Suprapubic skin (tissue), 4 donors: ENCODE measurements around the gene IRF4. TPM values are rescaled to one million over a fixed set of nuclear protein-coding genes. Genes with fewer than 3 reads are reported as not detected.
A peak's percentile ranks its signal among the peaks of the same experiment; 100 is the strongest.

Source experiments
- DNase-seq, 2 donors: peaks; one replicate each; pipeline ENCODE4 v3.0.0-alpha.2; 2019; ENCODE audit warnings: low spot score in 2 of 2
- H3K27ac ChIP-seq: fragments of 200-600 bp; sonication (generic); one replicate; pipeline ENCODE4 v1.5.1; 2019
- H3K27me3 ChIP-seq: fragments of 200-600 bp; sonication (generic); one replicate; pipeline ENCODE4 v1.5.1; 2019
- H3K36me3 ChIP-seq: fragments of 200-600 bp; sonication (generic); one replicate; pipeline ENCODE4 v1.5.1; 2019
- H3K4me1 ChIP-seq: fragments of 200-600 bp; sonication (generic); one replicate; pipeline ENCODE4 v1.5.1; 2019
- H3K4me3 ChIP-seq: fragments of 200-600 bp; sonication (generic); one replicate; pipeline ENCODE4 v1.5.1; 2019; ENCODE audit warnings: mild to moderate bottlenecking
- H3K9me3 ChIP-seq: fragments of 200-600 bp; sonication (generic); one replicate; pipeline ENCODE4 v1.5.1; 2019
- CTCF ChIP-seq, 2 donors: fragments of 200-600 bp in 1 of 2; fragments of 450-650 bp in 1 of 2; sonication (generic) in 1 of 2; IDR thresholded peaks; one replicate each; pipeline ENCODE4 v1.5.1; 2016 to 2019; ENCODE audit warnings: antibody characterized with exemption in 2 of 2, mild to moderate bottlenecking in 1 of 2, moderate library complexity in 1 of 2
- EP300 ChIP-seq: sonication (generic); formaldehyde crosslinking; IDR thresholded peaks from one replicate; pipeline ENCODE4 v1.6.1; 2017; ENCODE audit warnings: antibody characterized with exemption
- POLR2A ChIP-seq, 2 donors: fragments of 450-650 bp; IDR thresholded peaks; one replicate each; pipeline ENCODE4 v1.6.1; 2017; ENCODE audit warnings: antibody characterized with exemption in 2 of 2, mild to moderate bottlenecking in 2 of 2, moderate library complexity in 2 of 2
- POLR2AphosphoS5 ChIP-seq, 3 donors: sonication (generic); formaldehyde crosslinking; IDR thresholded peaks; one replicate each; pipeline ENCODE4 v1.6.1; 2017; ENCODE audit warnings: antibody characterized with exemption in 3 of 3
- WGBS: methylation state at CpG from one replicate; pipeline ENCODE4 v1.1.5; 2018; 5-methylcytosine and 5-hydroxymethylcytosine counted together
- total RNA-seq, 4 donors: library from RNA; depleted of rRNA; stranded (reverse); fragments of >200 nt; gene quantifications; one replicate each; pipeline ENCODE4 v1.1.0, GENCODE V29; 2016

The IRF4 gene
- total RNA-seq, 4 donors from 2014 or later, result 17.3 to 22.8 (median 20.4) TPM

GRCh38 chr6:380234-381218 lies 11.0 kb upstream of the IRF4 start:
- DNase-seq, result peak in 1 of 2 donors; percentile 55
- Histone ChIP-seq H3K9me3 (no peaks in the 10 kb centered on the region), H3K4me3 (no peak overlapping the region), H3K27ac (no peak overlapping the region), H3K27me3 (peaks cover 62% of the 10 kb centered on the region), H3K36me3 (no peaks in the 10 kb centered on the region), H3K4me1 (no peaks in the 10 kb centered on the region)
- WGBS, result 82% methylated on average over 26 of the region's 26 CpGs
- TF ChIP-seq CTCF (IDR thresholded peaks at IDR 0.05) (no peak), EP300 (no peak), POLR2A (IDR thresholded peaks at IDR 0.05) (no peak), POLR2AphosphoS5 (IDR thresholded peaks at IDR 0.05) (no peak)

- H3K9me3 ChIP-seq, result no peaks in the 10 kb centered on the region
- peak in 1 of 2 donors; percentile 52 for DNase-seq
- no peaks in the 10 kb centered on the region for H3K4me1 ChIP-seq
- no peaks in the 10 kb centered on the region for H3K36me3 ChIP-seq
- peaks cover 70% of the 10 kb centered on the region for H3K27me3 ChIP-seq
- H3K4me3 ChIP-seq, result no peak overlapping the region
- TF ChIP-seq POLR2AphosphoS5 (IDR thresholded peaks at IDR 0.05), result no peak
- no peak for TF ChIP-seq CTCF (IDR thresholded peaks at IDR 0.05)
- no peak for TF ChIP-seq EP300
- TF ChIP-seq POLR2A (IDR thresholded peaks at IDR 0.05), result no peak
- WGBS, result 91% methylated on average over 17 of the region's 17 CpGs
- H3K27ac ChIP-seq, result no peak overlapping the region
Measured at GRCh38 chr6:381742-382461, 9.7 kb upstream of the IRF4 start.

GRCh38 chr6:382883-383810 lies 8.4 kb upstream of the IRF4 start:
- Histone ChIP-seq H3K4me1 (no peaks in the 10 kb centered on the region), H3K4me3 (no peak overlapping the region), H3K9me3 (no peaks in the 10 kb centered on the region), H3K36me3 (no peaks in the 10 kb centered on the region), H3K27me3 (peaks cover 73% of the 10 kb centered on the region), H3K27ac (no peak overlapping the region)
- DNase-seq, result no peak
- 80% methylated on average over 22 of the region's 22 CpGs for WGBS
- TF ChIP-seq POLR2A (IDR thresholded peaks at IDR 0.05) (no peak), EP300 (no peak), CTCF (IDR thresholded peaks at IDR 0.05) (no peak), POLR2AphosphoS5 (IDR thresholded peaks at IDR 0.05) (no peak)

GRCh38 chr6:383856-384255 lies 7.7 kb upstream of the IRF4 start:
- no peak overlapping the region for H3K27ac ChIP-seq
- H3K4me1 ChIP-seq, result no peaks in the 10 kb centered on the region
- TF ChIP-seq POLR2AphosphoS5 (IDR thresholded peaks at IDR 0.05) (no peak), POLR2A (IDR thresholded peaks at IDR 0.05) (no peak), EP300 (no peak), CTCF (IDR thresholded peaks at IDR 0.05) (no peak)
- H3K36me3 ChIP-seq, result no peaks in the 10 kb centered on the region
- peak in 1 of 2 donors; percentile 43 for DNase-seq
- no peak overlapping the region for H3K4me3 ChIP-seq
- H3K27me3 ChIP-seq, result peaks cover 76% of the 10 kb centered on the region
- no peaks in the 10 kb centered on the region for H3K9me3 ChIP-seq
- WGBS, result 72% methylated on average over 3 of the region's 3 CpGs
